Upper lobe of left lung (tissue), 6 donors: ENCODE measurements around the gene P2RX3. TPM values are rescaled to one million over a fixed set of nuclear protein-coding genes. Genes with fewer than 3 reads are reported as not detected.
A peak's percentile ranks its signal among the peaks of the same experiment; 100 is the strongest.

ENCODE experiments used
- ATAC-seq, 2 donors: fragments of 200-7000 bp; cut with Tn5 transposase; one replicate each; pipeline ENCODE4 v1.9.1; 2022; ENCODE audit warnings: mild to moderate bottlenecking in 2 of 2, moderate library complexity in 2 of 2; ENCODE audit not compliant: low FRiP score in 2 of 2
- DNase-seq, 2 donors: peaks; one replicate each; pipeline ENCODE4 v3.0.0-alpha.2; 2019 to 2020
- H3K27ac ChIP-seq, 4 donors: fragments of 200-600 bp; sonication (generic); one replicate each; pipeline ENCODE4 v1.5.1; 2016 to 2019
- H3K27me3 ChIP-seq, 4 donors: fragments of 200-600 bp; sonication (generic); one replicate each; pipeline ENCODE4 v1.5.1; 2017 to 2019
- H3K36me3 ChIP-seq, 4 donors: fragments of 200-600 bp; sonication (generic); one replicate each; pipeline ENCODE4 v1.5.1; 2016 to 2019
- H3K4me1 ChIP-seq, 4 donors: fragments of 200-600 bp; sonication (generic); one replicate each; pipeline ENCODE4 v1.5.1; 2018 to 2019
- H3K4me3 ChIP-seq, 4 donors: fragments of 200-600 bp; sonication (generic); one replicate each; pipeline ENCODE4 v1.5.1; 2017 to 2019; ENCODE audit warnings: mild to moderate bottlenecking in 2 of 4, moderate library complexity in 1 of 4
- H3K9me3 ChIP-seq, 4 donors: fragments of 200-600 bp; sonication (generic); one replicate each; pipeline ENCODE4 v1.5.1; 2018 to 2019
- EP300 ChIP-seq, 4 donors: sonication (generic); formaldehyde crosslinking; IDR thresholded peaks; one replicate each; pipeline ENCODE4 v1.5.1; 2017; ENCODE audit warnings: antibody characterized with exemption in 4 of 4, control low read depth in 2 of 4
- POLR2A ChIP-seq, 4 donors: fragments of 450-650 bp; IDR thresholded peaks; one replicate each; pipeline ENCODE4 v1.5.1; 2016 to 2017; ENCODE audit warnings: antibody characterized with exemption in 4 of 4, mild to moderate bottlenecking in 2 of 4
- POLR2AphosphoS5 ChIP-seq, 2 donors: sonication (generic); formaldehyde crosslinking; IDR thresholded peaks; one replicate each; pipeline ENCODE4 v1.5.1; 2017; ENCODE audit warnings: antibody characterized with exemption in 2 of 2
- WGBS, 2 donors: methylation state at CpG; one replicate each; pipeline ENCODE4 v1.1.5; 2017 to 2018; 5-methylcytosine and 5-hydroxymethylcytosine counted together
- total RNA-seq, 6 donors: library from RNA; depleted of rRNA in 4 of 6; stranded (reverse); fragments of >200 nt in 4 of 6; gene quantifications; one replicate each; pipeline versions ENCODE4 v1.1.0 to v1.2.1, GENCODE V29; 2016 to 2021
- TF ChIP-seq, protein P1 (sequence below), 6 experiments: fragments of 450-650 bp in 4 of 6; fragments of 200-600 bp in 2 of 6; sonication (generic) in 2 of 6; IDR thresholded peaks; one replicate each; pipeline ENCODE4 v1.5.1; 2016 to 2019; ENCODE audit warnings: antibody characterized with exemption in 6 of 6
- donor health status: DM: no; HTN: no; CAD: no; lungs with moderate emphysema.
- donor health status: DM: no; HTN: yes; CAD: no; lungs with severe emphysema.

The P2RX3 gene
- total RNA-seq, 6 donors from 2014 or later: not detected

DNA sequence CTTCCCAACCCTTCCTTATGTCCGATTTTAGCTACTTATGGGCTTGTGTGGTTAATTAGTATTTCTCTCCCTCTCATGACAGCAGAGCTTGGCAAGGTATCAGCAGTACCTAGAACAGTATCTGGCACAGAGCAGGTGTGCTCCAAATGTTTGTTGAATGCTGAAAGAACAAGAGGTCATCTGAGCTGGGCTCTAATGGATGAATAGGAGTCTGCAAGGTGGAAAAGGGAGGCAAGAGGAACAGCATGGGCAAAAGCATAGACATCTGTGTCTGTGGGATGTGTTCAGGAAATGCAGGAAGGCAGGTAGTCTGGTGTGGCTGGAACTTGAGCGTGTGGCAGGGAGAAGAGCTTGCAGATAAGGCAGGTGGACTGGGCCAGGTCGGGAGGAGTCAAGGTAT is 23.8 kb downstream of the P2RX3 start:
- Histone ChIP-seq H3K9me3 (no peaks in the 10 kb centered on the region), H3K36me3 (no peaks in the 10 kb centered on the region), H3K27me3 (no peaks in the 10 kb centered on the region), H3K4me1 (peaks cover 0 to 6% (median 2%) of the 10 kb centered on the region in 4 donors), H3K4me3 (no peak overlapping the region), H3K27ac (no peak overlapping the region)
- TF ChIP-seq POLR2A (IDR thresholded peaks at IDR 0.05): no peak
- TF ChIP-seq, protein P1, sequence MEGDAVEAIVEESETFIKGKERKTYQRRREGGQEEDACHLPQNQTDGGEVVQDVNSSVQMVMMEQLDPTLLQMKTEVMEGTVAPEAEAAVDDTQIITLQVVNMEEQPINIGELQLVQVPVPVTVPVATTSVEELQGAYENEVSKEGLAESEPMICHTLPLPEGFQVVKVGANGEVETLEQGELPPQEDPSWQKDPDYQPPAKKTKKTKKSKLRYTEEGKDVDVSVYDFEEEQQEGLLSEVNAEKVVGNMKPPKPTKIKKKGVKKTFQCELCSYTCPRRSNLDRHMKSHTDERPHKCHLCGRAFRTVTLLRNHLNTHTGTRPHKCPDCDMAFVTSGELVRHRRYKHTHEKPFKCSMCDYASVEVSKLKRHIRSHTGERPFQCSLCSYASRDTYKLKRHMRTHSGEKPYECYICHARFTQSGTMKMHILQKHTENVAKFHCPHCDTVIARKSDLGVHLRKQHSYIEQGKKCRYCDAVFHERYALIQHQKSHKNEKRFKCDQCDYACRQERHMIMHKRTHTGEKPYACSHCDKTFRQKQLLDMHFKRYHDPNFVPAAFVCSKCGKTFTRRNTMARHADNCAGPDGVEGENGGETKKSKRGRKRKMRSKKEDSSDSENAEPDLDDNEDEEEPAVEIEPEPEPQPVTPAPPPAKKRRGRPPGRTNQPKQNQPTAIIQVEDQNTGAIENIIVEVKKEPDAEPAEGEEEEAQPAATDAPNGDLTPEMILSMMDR (IDR thresholded peaks at IDR 0.05): no peak
- TF ChIP-seq POLR2AphosphoS5 (IDR thresholded peaks at IDR 0.05): no peak
- no peak for TF ChIP-seq EP300 (IDR thresholded peaks at IDR 0.05)
- no peak for DNase-seq
- 80 to 82% methylated on average over 3 of the region's 3 CpGs for WGBS, 2 donors
- no peak for ATAC-seq

DNA sequence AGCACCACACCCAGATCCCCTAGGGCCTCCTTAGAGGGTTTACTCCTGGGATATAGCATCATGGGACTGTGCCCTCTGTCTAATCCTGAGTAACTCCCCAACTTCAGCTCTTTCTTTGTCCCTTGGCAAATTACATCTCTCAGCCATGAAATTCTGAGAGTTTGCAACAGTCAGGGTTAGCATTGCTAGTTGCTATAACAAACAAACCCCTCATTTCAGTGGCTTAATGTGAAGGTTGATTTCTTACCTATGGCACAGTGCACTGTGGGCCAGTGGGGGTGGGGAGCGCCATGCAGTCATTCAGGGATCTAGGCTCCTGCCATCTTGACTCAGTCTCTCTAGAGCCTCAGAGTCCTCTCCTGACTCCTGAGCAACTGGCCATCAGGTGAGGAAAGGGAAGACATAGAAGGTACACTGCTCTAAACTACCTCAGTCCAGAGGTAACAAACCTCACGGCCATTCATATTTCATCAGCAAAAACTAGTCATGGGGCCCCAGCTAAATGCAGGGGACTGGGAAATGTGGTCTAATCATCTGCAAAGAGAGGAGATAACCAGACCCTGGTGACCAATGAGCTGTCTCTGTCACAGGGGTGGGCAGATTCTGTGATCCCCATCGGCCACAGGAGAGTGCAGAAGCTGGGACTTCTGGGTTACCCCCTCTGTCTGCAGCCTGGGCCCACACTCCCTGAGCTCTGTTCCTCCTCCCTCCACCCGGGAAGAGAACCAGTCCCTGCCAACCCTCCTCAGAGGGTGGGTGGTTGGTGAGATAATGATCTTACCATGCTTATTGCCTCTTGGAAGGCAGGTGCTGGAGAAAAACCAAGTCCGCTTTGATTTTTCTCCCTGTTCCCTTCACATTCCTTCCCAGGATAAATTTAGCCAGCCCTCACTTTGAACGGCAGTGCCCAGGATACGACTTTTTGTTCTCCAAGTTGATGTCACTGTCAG is 25.3 kb downstream of the P2RX3 start:
- H3K27me3 ChIP-seq: no peaks in the 10 kb centered on the region
- H3K9me3 ChIP-seq: no peaks in the 10 kb centered on the region
- DNase-seq (no peak), ATAC-seq (no peak)
- TF ChIP-seq POLR2A (IDR thresholded peaks at IDR 0.05): no peak
- H3K36me3 ChIP-seq: no peaks in the 10 kb centered on the region
- 70 to 75% methylated on average over 6 to 7 of the region's 7 CpGs for WGBS, 2 donors
- H3K27ac ChIP-seq: no peak overlapping the region
- peaks cover 0 to 4% (median 0%) of the 10 kb centered on the region in 4 donors for H3K4me1 ChIP-seq
- H3K4me3 ChIP-seq: no peak overlapping the region

DNA sequence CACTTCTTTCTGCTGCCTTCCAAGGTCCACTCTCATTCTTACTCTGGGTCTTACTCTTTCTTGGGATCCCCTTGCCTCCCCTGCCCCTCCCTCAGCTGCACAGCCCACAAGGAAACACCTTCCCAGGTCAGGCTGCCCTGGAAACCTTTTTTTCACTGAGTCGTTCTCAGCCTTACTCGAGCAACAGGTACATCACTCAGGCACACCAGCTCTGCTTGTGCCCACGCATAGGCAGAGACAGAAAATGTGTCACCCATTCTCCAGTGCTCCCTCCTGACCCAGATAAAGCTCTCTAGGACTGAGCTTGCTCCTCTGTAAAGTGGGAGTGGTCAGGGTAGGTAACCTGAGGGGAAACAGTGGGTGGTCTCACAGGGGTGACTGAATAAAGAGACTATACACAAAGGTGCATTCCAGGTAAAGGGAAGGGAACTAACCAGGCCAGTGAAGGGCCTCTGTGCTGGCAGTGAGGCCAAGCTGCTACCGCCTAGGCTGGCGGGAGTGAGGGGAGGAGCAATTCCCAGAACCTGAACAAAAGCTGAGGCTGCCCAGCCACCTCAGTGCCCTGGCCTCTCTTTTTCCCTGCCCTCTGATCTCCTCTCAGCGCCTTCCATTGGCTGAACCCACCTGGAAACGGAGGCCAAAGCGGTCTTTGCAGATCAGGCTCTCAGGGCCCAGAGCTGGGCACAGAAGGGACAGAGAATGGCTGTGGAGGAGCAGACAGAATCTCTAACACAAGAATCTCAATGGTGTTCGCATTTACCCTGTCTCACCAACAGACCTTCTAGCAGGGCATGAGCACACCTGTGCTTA is 26.9 kb downstream of the P2RX3 start:
- Histone ChIP-seq H3K27me3 (no peaks in the 10 kb centered on the region), H3K36me3 (no peaks in the 10 kb centered on the region), H3K4me1 (peaks cover 0 to 8% (median 2%) of the 10 kb centered on the region in 4 donors), H3K9me3 (no peaks in the 10 kb centered on the region), H3K27ac (no peak overlapping the region), H3K4me3 (no peak overlapping the region)
- TF ChIP-seq POLR2AphosphoS5 (IDR thresholded peaks at IDR 0.05) (no peak), POLR2A (IDR thresholded peaks at IDR 0.05) (no peak), EP300 (IDR thresholded peaks at IDR 0.05) (no peak)
- TF ChIP-seq, protein P1 (IDR thresholded peaks at IDR 0.05): no peak
- ATAC-seq: no peak
- WGBS, 2 donors: 71 to 80% methylated on average over 9 of the region's 9 CpGs
- DNase-seq: no peak

DNA sequence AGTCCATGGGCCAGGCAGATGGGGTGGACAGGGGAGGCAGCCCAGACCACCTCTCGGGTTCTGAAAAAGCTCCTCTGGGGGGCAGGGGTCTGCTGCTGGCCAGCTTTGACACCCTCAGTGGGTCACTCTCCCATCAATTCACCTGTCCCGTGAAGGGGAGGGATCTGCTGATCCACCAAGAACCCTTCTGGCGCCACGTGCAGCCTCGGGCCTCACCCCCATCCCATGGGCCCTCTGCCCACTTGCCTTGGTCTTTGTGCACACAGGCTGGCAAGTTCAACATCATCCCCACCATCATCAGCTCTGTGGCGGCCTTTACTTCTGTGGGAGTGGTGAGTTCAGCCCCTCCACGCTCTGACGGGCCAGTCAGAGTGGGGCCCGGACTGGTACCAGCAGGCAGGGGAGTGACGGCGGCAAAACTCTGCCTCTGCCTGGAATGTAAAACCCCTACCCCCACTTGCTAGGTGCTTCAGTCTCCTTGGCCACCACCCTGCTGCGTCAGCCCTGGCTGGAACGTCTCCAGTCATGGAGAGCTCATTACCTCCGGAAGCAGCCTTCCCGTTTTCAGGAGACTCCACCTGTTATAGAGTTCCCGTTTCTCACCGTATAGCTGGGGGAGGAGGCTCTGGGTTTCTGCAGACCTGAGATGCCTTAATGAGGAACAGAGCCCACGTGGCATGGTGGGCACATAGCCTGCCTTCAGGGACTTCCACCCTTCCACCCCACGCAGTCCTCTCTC is 30.1 kb downstream of the P2RX3 start:
- DNase-seq (peak; percentile 58 to 76), ATAC-seq (peak; percentile 44 to 73)

More for the DNA sequence above, 30.1 kb downstream of the P2RX3 start:
- TF ChIP-seq POLR2AphosphoS5 (IDR thresholded peaks at IDR 0.05) (no peak), POLR2A (IDR thresholded peaks at IDR 0.05) (no peak), EP300 (IDR thresholded peaks at IDR 0.05) (no peak)
- TF ChIP-seq, protein P1 (IDR thresholded peaks at IDR 0.05): no peak
- Histone ChIP-seq H3K36me3 (no peaks in the 10 kb centered on the region), H3K9me3 (no peaks in the 10 kb centered on the region), H3K4me1 (peaks cover 0 to 8% (median 2%) of the 10 kb centered on the region in 4 donors), H3K4me3 (no peak overlapping the region), H3K27me3 (no peaks in the 10 kb centered on the region), H3K27ac (no peak overlapping the region)
- 29 to 58% methylated on average over 9 to 16 of the region's 19 CpGs for WGBS, 2 donors
